ENCODE measurements around the gene CDK5R2.

DNA sequence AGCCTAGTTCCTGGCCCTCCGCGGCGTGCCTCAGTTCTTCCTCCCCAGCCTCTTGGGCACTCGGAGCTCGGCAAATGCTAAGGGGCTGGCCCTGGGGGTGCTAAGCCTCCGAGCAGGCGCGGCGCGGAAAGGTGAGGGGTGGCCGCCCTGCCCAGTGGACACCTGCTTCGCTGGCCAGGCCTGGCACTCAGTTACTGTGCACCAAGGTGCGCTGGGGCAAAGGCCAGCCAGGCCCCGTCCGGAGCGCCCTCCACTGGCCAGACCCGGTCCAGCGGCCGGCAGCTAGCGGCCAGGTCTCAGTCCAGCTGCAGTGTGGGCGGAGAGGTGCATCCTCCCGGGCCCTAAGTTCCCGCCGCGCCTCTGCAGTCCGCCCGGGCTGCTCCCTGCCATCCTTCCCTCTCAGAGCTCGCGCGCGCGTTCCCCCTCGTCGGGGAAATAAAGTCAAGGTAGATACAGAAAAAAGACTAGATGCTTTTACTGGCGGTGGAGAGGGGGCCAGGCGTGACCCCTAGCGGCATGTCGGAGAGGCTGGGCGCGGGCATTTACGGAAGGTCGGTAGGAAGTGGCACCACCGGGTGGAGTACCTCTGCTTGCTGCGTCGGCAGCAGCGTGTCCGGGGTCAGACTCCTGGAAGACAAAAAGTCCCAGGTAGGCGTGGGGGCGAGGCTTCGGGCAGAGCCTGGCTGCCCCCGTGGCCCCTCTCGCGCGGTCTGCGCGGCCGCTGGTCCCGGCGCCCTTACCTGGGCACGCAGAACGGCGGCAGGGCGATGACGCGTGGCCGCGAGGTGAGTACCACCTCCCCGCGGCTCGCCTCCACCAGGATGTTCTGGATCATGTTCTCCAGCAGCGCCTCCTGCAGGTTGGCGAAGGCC, 43.2 kb downstream of the CDK5R2 start:
- TF ChIP-seq GATA2 (IDR thresholded peaks at IDR 0.05; ENCODE audit: low read depth, low read length): no peak; the same call in 1 of the 2 replicates
- no peak for TF ChIP-seq GATA3 (IDR thresholded peaks at IDR 0.05; ENCODE audit: low read depth, low read length)
